Activated naive CD8-positive, alpha-beta T cell (primary cell): Measurements from ENCODE around the gene SKIC8.
A peak's percentile ranks its signal among the peaks of the same experiment; 100 is the strongest.

Source experiments
- H3K27ac Mint-ChIP-seq: one replicate; pipeline ENCODE4 v1.8.0; 2021; ENCODE audit warnings: mixed read lengths
- H3K27me3 Mint-ChIP-seq: one replicate; pipeline ENCODE4 v1.8.0; 2021; ENCODE audit warnings: mixed read lengths
- H3K36me3 Mint-ChIP-seq: one replicate; pipeline ENCODE4 v1.8.0; 2021; ENCODE audit warnings: mixed read lengths
- H3K4me1 Mint-ChIP-seq: one replicate; pipeline ENCODE4 v1.8.0; 2021; ENCODE audit warnings: low read depth, mixed read lengths
- H3K4me3 Mint-ChIP-seq: one replicate; pipeline ENCODE4 v1.8.0; 2021; ENCODE audit warnings: mild to moderate bottlenecking, mixed read lengths
- H3K9me3 Mint-ChIP-seq: one replicate; pipeline ENCODE4 v1.8.0; 2021; ENCODE audit warnings: low read depth, mixed read lengths

The SKIC8 gene

DNA sequence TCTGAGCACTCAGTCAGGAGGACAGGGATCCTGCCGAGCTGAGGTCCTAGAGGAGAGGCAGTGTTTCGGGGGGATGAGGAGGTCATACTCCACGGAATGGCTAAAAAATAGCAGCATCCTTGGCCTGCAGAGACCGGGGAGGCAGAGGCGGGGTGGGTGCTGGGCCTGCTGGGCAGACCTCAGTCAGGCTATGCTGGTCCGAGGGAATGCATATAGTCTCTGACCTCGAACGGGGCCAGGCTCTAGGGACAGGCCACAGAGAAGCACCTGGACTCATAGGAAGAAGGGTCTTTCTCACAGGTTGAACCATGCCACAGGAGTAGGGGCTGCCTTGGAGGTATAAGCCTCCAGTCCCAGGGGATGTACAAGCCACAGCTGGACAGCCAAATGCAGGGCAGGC is 14.0 kb upstream of the SKIC8 start:
- Mint-ChIP-seq H3K27ac (no peak overlapping the region), H3K36me3 (no peaks in the 10 kb centered on the region), H3K4me1 (no peaks in the 10 kb centered on the region), H3K27me3 (no peaks in the 10 kb centered on the region), H3K9me3 (no peaks in the 10 kb centered on the region), H3K4me3 (no peak overlapping the region)

GRCh38 chr15:78312957-78313356 is 13.5 kb upstream of the SKIC8 start:
- Mint-ChIP-seq H3K36me3 (no peaks in the 10 kb centered on the region), H3K27ac (no peak overlapping the region), H3K9me3 (no peaks in the 10 kb centered on the region), H3K4me1 (no peaks in the 10 kb centered on the region), H3K4me3 (no peak overlapping the region), H3K27me3 (peaks cover 1% of the 10 kb centered on the region)

DNA sequence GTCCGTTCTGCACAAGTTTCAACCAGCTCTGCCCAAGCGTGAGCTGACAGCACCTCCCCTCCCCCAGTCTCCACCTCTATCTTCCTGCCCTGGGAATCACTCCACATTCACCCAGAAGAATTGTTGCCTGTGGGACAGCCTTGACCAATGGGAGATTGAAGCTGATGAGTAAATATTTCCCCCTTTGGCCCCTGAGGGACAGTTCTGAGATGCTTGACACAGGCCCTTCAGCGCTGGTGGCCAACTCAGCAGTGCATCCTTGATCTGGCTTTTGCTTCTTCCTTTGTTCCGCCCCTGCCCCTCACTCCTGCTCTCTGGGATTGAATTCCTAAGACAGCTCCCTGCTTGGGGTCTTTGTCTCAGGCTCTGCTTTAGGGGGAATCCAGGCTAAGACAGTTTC is 13.1 kb upstream of the SKIC8 start:
- peaks cover 1% of the 10 kb centered on the region for H3K27me3 Mint-ChIP-seq
- no peak overlapping the region for H3K27ac Mint-ChIP-seq
- H3K9me3 Mint-ChIP-seq = no peaks in the 10 kb centered on the region
- H3K4me3 Mint-ChIP-seq = no peak overlapping the region
- no peaks in the 10 kb centered on the region for H3K36me3 Mint-ChIP-seq
- H3K4me1 Mint-ChIP-seq = no peaks in the 10 kb centered on the region

DNA sequence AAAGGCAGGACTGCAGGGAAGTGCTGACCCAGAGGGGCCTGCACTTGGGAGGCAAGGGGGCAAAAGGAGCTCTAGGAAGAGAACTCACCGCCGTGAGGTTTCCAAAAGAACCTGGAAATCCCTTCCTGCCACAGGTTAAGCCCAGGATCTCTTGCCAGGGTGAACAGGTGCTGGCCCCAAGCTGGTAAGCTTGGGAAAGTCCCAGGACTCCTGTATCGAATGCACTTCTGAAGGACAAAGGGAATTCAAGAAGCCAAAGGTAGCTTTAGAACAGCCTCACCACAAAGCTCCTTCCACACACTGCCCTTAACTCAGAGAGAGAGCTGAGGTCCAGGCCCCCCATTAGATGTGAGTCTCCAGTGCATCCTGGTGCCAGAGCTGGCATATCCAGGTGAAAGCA is 11.9 kb upstream of the SKIC8 start:
- Mint-ChIP-seq H3K36me3 (no peaks in the 10 kb centered on the region), H3K4me3 (no peak overlapping the region), H3K4me1 (no peaks in the 10 kb centered on the region), H3K9me3 (no peaks in the 10 kb centered on the region), H3K27ac (no peak overlapping the region), H3K27me3 (peaks cover 1% of the 10 kb centered on the region)

- Mint-ChIP-seq H3K9me3 (no peaks in the 10 kb centered on the region), H3K4me1 (no peaks in the 10 kb centered on the region), H3K36me3 (no peaks in the 10 kb centered on the region), H3K27ac (no peak overlapping the region), H3K4me3 (no peak overlapping the region), H3K27me3 (peaks cover 5% of the 10 kb centered on the region)
Measured at GRCh38 chr15:78308422-78309032, 9.1 kb upstream of the SKIC8 start.

DNA sequence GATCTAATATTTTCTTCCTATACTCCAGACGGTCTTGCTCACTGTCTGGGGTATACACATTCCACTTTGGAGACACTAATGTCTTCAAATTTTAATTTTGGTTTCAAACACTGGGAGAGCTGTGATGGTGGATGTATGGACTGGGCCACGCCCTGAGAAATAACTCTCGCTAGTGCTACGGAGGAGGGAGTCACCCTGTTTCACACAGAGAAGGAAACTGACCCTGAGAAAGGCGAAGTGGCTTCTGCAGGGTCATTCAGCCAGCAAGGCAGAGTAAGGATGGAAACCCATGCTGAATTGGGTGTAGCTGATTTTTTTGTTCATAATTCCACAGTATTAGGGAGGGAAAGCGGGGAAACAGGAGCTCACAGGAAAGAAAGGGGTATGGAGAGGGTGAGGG is 8.6 kb upstream of the SKIC8 start:
- H3K36me3 Mint-ChIP-seq = no peaks in the 10 kb centered on the region
- H3K4me1 Mint-ChIP-seq = no peaks in the 10 kb centered on the region
- H3K27ac Mint-ChIP-seq = no peak overlapping the region
- peaks cover 5% of the 10 kb centered on the region for H3K27me3 Mint-ChIP-seq
- H3K9me3 Mint-ChIP-seq = no peaks in the 10 kb centered on the region
- no peak overlapping the region for H3K4me3 Mint-ChIP-seq

DNA sequence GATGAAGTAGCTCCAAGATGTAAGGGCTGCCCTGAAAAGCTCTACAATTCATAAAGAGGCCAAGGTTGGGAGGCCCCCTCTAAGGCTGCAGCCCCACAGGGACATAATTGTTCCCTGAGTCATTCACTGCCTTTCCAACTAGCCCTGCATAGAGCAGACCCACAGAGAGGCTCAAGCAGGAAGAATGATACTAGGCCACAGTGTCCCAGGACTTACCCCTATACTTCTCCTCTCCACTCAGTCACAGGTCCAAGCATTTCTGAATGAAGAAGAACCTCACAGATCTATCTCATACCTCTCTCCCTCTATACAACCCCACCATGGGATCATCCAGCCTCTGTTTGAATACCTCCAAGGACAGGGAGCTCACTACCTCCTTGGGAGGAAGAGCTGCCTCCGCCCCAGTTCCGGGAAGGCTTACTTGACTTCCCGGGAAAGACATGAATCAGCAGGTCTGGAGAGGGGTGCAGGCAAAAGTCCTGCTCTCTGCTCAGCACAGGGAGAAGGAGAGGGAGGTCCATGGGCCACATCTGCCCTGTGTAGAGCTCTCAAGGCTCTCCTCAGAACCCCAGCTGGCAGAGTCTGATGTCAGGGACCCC is 6.9 kb upstream of the SKIC8 start:
- Mint-ChIP-seq H3K9me3 (no peaks in the 10 kb centered on the region), H3K4me1 (peaks cover 1% of the 10 kb centered on the region), H3K27me3 (peaks cover 5% of the 10 kb centered on the region), H3K36me3 (no peaks in the 10 kb centered on the region), H3K27ac (no peak overlapping the region), H3K4me3 (no peak overlapping the region)

GRCh38 chr15:78304216-78305066 is 5.0 kb upstream of the SKIC8 start:
- Mint-ChIP-seq H3K36me3 (no peaks in the 10 kb centered on the region), H3K4me1 (peaks cover 5% of the 10 kb centered on the region), H3K27me3 (peaks cover 5% of the 10 kb centered on the region), H3K4me3 (no peak overlapping the region), H3K9me3 (no peaks in the 10 kb centered on the region), H3K27ac (no peak overlapping the region)

- Mint-ChIP-seq H3K4me3 (no peak overlapping the region), H3K36me3 (no peaks in the 10 kb centered on the region), H3K27ac (peak overlapping the region; percentile 54)
Measured at GRCh38 chr15:78302579-78303312, 3.3 kb upstream of the SKIC8 start.

GRCh38 chr15:78301828-78302227 is 2.4 kb upstream of the SKIC8 start:
- no peak overlapping the region for H3K27ac Mint-ChIP-seq
- peaks cover 4% of the 10 kb centered on the region for H3K27me3 Mint-ChIP-seq
- no peaks in the 10 kb centered on the region for H3K9me3 Mint-ChIP-seq
- no peak overlapping the region for H3K4me3 Mint-ChIP-seq
- peaks cover 27% of the 10 kb centered on the region for H3K4me1 Mint-ChIP-seq
- no peaks in the 10 kb centered on the region for H3K36me3 Mint-ChIP-seq

More at GRCh38 chr15:78302579-78303312, 3.3 kb upstream of the SKIC8 start:
- Mint-ChIP-seq H3K4me1 (peaks cover 18% of the 10 kb centered on the region), H3K27me3 (peaks cover 4% of the 10 kb centered on the region), H3K9me3 (no peaks in the 10 kb centered on the region)

GRCh38 chr15:78301326-78301725 is 1.9 kb upstream of the SKIC8 start:
- peaks cover 27% of the 10 kb centered on the region for H3K4me1 Mint-ChIP-seq
- no peaks in the 10 kb centered on the region for H3K36me3 Mint-ChIP-seq
- H3K9me3 Mint-ChIP-seq = no peaks in the 10 kb centered on the region
- peaks cover 4% of the 10 kb centered on the region for H3K27me3 Mint-ChIP-seq
- H3K4me3 Mint-ChIP-seq = peak overlapping the region; percentile 39
- no peak overlapping the region for H3K27ac Mint-ChIP-seq

DNA sequence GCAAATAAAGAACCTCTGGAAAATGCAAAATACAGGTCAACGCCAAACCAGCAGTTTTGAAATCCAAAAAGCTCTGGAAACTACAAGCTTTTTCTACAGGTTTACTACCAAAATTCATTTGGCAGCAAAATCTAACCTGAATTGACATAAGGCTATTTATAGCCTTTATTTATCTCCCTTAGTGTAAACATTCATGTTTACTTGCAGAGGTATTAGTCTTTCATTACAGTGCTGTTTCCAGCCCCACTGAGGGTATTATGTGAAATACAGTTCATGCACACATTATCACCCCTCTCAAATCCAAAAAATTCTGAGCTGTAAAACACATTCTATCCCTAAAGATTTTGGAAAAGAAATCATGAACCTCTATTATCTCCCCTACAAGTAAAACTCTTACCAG is 7.2 kb downstream of the SKIC8 start:
- Mint-ChIP-seq H3K9me3 (no peaks in the 10 kb centered on the region), H3K27ac (no peak overlapping the region), H3K36me3 (peaks cover 18% of the 10 kb centered on the region), H3K4me1 (peaks cover 9% of the 10 kb centered on the region), H3K4me3 (no peak overlapping the region), H3K27me3 (no peaks in the 10 kb centered on the region)

GRCh38 chr15:78291698-78292097 is 7.7 kb downstream of the SKIC8 start:
- Mint-ChIP-seq H3K36me3 (peaks cover 18% of the 10 kb centered on the region), H3K4me3 (no peak overlapping the region), H3K27me3 (no peaks in the 10 kb centered on the region), H3K9me3 (no peaks in the 10 kb centered on the region), H3K4me1 (peaks cover 6% of the 10 kb centered on the region), H3K27ac (no peak overlapping the region)

DNA sequence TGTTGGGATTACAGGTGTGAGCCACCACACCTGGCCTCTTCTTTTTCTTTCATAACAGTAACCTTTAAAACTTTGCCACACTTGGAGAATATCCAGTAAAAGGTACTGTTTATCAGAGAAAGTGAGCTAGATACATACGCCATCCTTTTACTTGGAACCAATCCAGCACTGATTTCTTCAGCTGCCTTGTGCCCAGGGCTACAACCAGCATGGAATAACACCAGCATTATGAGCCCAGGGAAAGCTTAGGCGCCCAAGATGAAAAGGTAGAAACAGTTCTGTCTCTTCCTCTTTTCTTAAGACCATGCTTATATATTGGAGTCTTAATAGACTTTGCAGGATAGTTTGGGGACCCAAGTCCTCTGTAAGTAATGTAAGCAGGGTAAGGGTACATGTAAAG is 8.4 kb downstream of the SKIC8 start:
- Mint-ChIP-seq H3K4me1 (peaks cover 6% of the 10 kb centered on the region), H3K4me3 (no peak overlapping the region), H3K27me3 (no peaks in the 10 kb centered on the region), H3K9me3 (no peaks in the 10 kb centered on the region), H3K36me3 (peaks cover 18% of the 10 kb centered on the region), H3K27ac (no peak overlapping the region)

DNA sequence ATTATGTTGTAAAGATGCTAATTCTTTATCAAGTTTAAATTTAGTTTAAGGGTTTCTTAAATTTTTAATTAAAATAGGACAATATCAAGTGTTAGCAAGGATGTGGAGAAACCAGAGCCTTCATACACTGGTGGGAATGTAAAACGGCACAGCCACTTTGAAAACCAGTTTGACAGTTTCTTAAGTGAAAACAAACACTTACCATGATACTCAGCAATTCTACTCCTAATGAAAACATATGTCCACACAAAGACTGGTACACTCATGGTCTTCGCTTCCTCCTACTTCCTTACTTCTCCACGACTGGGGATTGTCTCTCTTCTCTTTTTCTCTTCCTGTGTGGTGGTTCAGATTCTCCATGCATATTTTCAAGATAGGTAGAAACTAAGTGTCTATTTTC is 9.2 kb downstream of the SKIC8 start:
- Mint-ChIP-seq H3K4me3 (no peak overlapping the region), H3K27ac (no peak overlapping the region), H3K36me3 (peaks cover 17% of the 10 kb centered on the region), H3K27me3 (no peaks in the 10 kb centered on the region), H3K9me3 (no peaks in the 10 kb centered on the region), H3K4me1 (peaks cover 4% of the 10 kb centered on the region)
